ENCODE data around the gene ZBTB39.
"Not testable (repeated sequence)": the region's sequence is repeated elsewhere in the genome, so short reads cannot be mapped to it uniquely, and the experiment has no call there.

ZBTB39 gene

DNA sequence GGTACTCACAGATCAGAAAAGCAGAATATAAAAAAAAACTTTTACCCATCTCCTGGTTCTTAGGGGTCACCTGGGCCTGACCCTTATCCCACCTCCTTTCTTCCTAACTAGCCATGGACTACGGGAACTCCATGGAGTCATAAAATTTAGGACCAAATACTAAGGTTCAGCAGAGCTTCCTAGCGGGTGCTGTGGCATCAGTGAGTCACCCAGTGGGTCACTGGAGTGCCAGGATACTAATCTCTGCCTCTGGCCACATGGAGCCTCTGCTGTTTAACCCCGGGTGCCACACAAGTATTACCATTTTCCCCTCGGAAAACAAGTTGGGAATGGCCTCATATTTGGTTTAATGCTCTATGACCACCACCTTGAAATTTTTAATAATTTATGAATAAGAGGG, 6.9 kb downstream of the ZBTB39 start:
- DNase-seq = no peak

DNA sequence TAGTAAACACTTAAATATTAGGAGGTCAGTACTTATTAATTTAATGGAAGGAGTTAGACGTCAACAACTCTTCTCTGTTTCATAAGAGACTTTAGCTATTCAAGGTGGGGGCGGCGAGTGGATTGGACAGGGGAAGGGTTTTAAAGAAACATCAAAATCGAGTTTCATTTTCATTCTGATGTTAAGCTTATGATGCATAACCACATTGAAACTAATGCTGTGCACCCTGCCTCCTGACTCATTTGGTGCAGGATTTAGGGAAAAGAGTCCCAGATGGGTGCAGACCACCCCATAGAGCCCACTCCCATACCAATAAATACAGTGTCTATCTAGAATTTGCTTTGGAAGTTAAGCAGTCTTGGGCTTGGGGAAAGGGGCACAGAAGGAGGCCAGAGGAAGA, 7.4 kb downstream of the ZBTB39 start:
- DNase-seq = no peak

DNA sequence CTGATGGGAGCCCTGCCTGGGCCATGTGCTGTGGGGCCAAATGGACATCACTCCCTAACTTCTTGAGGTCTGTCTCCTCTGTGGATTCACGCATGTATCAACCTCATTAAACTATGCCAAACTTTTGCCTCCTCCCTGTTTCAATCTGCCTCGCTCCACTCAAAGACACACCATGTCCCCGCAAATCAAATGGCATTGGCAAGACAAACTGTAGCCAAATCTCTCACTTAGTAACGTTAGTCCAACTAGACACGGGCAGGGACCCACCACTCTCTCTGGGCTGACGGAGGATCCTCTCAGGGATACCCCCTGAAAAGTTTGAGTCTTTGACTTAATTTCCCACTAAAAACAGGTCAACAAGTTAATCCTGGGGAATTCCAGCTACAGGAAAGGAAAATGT, 8.0 kb downstream of the ZBTB39 start:
- DNase-seq = no peak

DNA sequence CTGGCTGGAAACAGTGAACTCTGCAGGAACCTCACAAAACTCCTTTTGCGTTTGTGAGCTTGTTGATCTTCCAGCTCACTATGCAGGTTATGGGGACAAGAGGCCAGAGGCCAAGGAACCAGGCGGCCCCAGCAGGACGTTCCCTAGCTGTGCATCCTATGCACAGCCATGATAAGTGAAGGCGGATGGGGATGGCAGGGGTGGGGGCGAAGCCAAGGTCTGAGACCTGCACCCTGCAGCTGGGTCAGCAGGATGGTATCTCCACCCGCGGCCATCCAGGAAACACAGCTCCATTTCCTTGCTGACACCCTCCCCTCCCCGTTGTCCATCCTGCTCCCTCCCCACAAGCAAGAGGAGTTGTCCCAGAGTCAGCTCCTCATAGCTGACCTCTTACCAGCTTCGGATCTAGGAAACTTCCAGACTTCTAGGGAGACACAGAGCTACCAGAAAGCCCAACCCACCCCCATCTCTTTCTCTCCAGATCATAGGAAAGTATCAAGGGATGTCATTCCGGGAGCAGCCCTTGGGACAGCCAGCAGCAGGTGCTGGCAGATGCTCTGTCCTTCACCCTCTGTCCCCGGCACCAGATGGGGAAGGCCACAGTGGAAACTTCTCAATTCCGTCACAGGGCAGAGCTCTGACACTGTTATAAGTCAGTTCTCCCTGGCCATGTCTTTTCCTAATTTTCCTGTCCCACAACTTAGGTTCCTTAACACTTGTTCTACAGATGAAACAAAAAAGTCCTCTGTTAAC, 9.4 kb downstream of the ZBTB39 start:
- DNase-seq = no peak

DNA sequence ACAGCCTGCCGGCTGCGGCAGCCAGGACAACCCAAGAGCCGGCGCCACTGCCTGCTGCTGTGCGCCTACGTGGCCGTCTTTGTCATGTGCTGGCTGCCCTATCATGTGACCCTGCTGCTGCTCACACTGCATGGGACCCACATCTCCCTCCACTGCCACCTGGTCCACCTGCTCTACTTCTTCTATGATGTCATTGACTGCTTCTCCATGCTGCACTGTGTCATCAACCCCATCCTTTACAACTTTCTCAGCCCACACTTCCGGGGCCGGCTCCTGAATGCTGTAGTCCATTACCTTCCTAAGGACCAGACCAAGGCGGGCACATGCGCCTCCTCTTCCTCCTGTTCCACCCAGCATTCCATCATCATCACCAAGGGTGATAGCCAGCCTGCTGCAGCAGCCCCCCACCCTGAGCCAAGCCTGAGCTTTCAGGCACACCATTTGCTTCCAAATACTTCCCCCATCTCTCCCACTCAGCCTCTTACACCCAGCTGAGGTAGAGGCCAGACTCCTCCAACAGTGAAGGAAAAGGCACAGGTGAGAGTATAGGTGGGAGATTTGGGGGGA, 10.3 kb downstream of the ZBTB39 start:
- DNase-seq = no peak

DNA sequence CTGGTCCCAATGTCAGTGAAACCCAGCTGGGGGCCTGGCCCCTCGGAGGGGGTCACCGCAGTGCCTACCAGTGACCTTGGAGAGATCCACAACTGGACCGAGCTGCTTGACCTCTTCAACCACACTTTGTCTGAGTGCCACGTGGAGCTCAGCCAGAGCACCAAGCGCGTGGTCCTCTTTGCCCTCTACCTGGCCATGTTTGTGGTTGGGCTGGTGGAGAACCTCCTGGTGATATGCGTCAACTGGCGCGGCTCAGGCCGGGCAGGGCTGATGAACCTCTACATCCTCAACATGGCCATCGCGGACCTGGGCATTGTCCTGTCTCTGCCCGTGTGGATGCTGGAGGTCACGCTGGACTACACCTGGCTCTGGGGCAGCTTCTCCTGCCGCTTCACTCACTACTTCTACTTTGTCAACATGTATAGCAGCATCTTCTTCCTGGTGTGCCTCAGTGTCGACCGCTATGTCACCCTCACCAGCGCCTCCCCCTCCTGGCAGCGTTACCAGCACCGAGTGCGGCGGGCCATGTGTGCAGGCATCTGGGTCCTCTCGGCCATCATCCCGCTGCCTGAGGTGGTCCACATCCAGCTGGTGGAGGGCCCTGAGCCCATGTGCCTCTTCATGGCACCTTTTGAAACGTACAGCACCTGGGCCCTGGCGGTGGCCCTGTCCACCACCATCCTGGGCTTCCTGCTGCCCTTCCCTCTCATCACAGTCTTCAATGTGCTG, 11.0 kb downstream of the ZBTB39 start:
- DNase-seq = no peak

DNA sequence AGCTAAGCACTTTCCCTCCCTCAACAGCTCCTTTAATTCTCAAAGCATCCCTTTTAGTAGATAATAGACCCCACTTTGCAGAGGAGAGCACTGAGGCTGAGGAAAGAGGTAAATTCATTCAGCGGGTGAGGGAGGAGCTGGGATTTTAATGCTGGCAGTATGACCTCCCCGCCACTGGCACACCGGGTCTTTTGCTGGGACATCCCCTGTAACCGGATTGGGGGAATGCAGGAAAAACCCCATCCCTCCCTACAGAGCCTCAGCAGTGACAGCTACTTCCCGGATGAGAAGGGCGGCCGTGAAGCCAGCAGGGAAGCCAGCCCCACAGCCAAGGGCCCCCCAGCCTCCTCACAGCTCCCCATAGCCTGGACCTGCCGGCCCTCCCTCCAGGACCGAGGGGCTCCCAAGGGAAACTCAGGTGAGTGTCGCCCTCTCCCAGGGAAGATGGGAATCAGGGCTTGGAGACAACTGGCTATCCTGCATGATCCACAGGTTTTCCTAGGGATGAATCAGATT, 12.1 kb downstream of the ZBTB39 start:
- DNase-seq = no peak

DNA sequence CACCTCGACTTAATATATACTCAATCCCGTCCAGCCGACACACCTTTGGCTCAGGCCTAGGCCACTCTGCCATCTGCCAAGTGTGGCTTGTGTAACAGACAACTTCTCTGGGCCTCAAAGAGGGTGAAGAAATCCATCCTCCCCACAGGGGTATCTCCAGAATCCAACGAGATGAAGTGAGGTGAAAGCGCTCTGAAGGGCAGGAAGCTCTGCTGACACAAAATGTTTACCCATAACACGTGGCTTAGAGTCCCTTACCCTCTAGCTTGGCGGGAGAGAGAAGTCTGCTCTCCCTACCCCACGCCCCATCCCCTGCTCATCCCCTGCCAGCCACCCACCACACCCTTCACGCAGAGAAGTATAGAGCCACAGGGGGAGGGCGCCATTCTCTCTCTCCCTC, 13.0 kb downstream of the ZBTB39 start:
- no peak for DNase-seq

DNA sequence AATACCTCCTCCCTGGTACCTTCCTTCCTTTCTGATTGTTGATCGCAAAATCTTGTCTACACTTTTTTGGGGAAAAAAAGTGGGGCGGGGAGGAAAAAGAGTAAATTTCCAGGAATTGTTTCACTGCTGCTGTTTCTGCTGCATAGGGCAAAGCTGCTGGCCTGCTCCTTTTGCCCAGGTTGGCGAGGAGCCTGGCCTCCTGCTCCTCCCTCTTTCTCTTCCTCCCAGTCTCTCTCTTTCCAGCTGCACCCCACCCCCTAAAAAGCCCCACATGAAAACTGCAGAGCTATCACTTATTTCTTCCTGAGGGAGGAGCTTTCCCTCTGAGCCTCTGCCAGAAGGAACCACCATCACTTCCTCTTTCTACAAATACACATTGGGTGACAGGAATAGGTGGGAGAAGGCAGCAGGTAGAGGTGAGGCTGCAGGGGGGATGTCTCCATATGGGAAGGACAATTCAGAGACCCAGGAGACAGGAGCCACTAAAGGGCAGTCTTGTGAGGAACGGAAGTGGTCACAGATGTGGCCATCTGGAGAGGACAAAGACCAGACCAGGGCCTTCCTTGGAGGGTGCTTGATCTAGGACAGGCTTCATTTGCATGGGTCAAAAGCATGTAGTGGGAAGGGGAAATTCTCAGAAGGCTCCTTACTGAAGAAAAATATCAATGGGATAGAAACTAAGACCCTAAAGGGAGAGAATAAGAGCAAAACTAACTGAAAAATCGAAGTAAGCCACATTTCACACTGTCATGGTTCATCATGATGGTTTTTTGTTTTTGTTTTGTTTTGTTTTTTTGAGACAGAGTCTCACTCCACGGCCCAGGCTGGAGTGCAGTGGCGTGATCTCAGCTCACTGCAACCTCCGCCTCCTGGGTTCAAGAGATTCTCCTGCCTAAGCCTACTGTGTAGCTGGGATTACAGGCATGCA, 14.8 kb downstream of the ZBTB39 start:
- no peak for DNase-seq

DNA sequence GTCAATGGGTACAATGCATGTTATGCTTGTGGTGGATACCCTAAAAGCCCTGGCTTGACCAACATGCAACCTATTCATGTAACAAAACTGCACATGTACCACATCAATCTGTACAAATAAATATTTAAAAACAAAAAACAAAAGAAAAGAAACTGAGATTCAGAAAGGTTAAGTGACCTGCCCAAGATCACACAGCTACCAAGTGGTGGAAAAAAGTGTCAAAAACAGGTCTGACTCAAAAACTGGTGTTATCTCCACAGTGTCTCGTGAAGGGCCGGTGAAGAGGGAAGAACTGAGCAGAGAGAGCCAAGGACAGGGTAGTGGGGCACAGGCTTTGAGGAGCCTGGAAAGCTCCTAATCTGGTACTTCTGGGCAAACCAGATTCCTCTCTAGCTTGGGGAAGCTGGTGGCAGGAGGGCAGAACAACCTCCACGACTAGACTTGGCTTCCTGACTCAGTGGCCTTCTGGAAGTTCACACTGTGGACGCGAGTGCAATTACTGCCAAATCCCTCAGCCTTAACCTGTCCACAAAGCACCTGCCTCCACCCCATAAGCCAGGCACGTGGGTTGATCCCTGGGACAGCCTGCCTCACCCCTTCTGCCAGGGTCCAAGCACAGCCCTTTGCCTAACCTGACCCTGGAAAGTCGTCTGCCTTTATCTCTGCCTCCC, 15.6 kb downstream of the ZBTB39 start:
- DNase-seq = no peak

DNA sequence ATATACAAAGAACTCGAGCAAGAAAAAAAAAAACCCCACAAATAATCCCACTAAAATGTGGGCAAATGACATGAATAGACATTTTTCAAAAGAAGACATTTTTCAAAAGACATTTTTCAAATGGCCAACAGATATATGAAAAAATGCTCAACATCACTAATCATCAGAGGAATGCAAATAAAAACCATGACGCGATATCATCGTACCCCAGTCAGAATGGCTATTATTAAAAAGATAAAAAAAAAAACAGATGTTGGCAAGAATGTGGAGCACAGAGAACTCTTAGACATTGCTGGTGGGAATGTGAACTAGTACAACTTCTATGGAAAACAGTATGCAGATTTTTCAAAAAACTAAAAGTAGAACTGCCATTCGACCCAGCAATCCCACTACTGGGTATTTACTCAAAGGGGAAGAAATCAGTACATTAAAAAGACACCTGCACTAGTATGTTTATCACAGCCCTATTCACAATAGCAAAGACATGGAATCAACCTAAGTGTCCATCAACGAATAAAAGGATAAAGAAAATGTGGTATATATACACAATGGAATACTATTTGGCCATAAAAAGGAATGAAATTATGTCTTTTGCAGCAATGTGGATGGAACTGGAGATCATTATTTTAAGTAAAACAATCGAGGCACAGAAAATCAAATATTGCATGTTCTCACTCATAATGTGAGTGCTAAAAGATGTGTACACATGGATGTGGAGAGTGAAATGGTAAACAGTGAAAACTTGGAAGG, 16.3 kb downstream of the ZBTB39 start:
- DNase-seq = no peak

DNA sequence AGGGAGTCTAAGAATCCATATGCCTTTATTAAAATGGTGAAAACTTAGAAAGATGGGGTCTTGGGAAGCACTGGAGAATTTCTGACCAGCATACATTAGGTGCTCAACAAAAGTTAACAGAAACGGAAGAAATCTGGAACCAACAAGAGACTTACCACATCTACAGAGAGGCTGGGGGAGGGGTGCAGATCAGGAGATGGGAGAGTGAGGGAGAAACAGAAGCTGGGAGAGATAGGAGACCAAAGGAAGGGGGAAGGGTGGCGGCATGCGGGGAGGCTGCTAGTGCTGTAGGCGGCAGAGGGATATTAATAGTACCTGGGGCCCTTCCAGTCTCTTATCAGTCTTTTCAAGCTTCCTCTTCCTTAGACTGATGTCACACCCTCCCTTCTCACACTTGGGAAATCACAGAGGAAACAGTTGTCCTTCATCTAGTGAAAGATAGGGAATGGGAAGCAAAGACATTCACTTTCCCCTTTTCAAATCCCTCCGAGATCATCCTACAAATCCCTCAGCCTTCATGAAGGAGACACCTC, 18.1 kb downstream of the ZBTB39 start:
- DNase-seq = no peak

DNA sequence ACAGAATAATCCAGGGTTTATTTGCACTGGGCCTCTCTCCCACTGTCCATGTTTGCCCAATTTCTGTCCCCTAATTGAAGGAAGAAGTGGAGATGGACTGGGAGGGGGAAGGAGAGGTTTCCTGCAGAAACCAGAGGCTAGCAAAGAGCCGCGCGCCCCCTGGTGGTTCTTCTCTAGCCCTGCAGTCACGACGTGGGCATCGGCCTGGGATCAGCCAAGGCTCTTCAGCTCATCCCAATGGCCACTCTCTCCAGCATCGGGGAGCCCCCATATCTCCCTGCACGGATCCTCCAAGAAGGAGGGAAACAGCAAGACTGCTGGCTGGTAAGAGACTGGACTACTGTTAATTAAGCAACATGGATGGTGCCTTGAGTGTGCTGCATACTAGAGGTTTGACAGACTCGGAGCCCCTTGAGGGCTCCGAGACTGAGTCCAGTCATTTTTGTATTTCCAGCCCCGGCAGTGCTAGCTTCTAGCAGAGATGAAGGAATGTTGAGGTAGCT, 18.7 kb downstream of the ZBTB39 start:
- DNase-seq = peak; percentile 70 to 74

DNA sequence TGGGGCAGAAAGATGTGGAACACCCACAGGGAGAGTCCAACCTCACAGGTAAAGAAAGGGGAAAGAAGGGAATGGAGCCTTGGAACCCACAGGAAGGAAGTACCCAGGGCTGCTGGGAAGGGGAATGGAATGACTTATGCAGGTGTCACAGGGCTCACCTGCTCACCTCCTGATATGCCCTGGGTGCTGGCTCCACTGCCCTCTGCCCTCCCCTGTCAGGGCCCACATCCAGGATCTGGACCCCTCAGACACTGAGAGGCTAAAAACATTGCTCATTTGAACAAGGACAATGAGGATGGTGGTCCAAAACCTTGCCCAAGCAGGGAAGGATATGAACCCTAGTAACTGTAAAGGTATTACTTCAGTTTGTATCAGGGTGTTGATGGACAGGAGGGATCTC, 19.3 kb downstream of the ZBTB39 start:
- no peak for DNase-seq

DNA sequence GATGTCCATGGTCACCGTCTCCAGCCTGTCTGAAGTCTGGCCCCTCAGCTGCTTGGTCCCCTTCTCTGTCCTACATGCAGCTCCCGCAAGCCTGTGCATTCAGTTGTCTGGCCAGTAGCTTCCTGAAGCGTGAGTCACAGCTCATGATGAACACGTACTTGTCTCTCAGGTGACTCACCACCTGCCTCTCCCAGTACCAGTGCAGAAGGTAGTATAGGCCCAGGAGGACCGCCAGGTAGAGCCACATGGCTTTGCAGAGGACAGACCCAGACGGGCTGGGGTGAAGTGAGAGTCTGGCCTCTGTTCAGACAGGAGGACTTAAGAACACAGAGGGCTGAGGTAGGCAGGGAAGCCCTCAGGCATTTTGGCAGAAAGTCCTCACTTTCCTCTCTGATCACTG, 20.6 kb downstream of the ZBTB39 start:
- not testable (repeated sequence) for DNase-seq

DNA sequence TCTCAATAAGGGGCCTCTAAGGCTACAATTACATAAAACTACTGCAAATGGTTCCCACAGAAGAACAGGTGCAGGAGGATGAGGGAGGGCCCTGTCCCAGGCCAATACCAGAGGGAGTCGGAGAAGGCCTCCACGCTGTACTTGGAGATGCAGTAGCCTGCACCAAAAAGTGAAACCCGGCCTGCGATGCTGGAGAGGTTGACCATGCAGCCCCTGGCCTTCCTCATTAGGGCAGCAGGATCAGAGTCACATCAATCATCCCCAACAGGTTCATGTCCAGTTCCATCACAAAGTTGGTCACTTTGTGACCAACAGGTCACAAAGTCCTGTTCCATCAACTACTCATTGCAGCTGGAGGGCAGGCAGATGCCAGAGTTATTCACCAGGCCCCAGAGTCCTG, 23.0 kb downstream of the ZBTB39 start:
- no peak for DNase-seq

DNA sequence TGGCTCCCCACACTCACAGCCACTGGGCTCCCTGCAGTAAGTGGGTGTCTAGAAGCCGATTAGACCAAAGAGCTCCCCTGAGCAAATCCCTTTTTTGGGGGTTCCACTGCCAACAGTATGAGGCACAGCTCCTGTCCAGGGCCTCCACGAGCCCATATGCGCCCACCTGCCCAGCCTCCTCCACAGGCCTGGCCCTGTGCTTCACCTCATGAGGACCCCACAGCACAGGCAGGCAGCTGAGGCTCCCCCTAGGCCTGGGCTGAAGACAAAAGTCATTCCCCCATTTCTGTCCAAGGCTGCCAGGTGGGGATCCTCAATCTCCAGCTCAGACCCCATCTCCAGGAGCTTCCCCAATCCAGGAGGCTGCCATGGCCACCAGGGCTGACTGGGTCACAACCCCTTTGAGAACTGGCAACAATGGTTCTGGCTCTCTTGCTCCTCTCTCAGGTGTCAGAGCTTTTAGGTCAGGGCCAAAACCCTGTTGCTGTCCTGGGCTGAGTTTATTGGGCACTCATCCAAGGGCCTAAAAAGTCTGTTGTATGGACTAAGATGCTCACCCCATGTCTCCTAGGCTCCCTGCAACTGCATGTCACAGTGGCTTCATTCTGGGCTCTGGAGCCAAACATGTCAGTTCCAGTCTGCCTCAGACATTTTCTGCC, 23.6 kb downstream of the ZBTB39 start:
- DNase-seq = not testable (repeated sequence)

DNA sequence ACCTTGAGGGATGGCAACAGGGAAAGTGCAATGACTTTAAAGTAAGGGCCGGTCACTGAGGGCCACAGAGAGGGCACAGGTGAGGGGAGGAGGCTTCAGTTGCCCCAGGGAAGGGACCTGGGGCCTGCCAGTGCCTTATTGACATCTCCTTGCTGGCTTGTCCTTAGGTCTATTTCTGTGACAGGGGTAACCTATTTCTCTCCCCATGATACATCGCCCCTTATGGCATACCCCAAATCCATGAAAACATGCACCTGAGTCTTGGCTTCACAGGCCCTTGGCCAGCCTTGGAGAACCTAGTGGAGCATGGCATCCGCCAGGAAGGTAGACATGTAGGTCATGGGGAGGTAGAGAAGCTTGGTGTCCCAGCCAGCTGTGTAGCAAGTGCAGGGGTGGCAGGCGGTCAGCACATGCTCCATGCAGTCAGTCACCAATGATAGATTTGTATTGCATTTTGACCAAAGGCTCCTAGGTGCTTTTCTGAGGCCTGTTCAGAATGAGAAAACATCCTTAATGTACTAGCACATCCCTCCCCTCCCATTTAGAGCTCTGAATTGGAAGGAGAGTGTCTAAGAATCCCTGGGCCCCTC, 25.3 kb downstream of the ZBTB39 start:
- no peak for DNase-seq

DNA sequence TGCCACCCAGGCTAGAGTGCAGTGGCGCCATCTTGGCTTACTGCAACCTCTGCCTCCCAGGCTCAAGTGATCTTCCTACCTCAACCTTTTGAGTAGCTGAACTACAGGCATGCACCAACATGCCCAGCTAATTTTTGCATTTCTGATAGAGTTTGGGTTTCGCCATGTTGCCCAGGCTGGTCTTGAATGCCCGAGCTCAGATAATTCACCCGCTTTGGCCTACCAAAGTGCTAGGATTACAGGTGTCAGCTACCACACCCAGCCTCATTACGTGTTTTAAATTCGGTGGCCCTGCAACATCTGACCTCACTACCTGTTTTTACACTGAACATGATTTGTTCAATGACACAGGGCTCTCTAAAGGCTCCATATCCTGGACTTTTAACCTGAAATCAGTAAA, 26.1 kb downstream of the ZBTB39 start:
- DNase-seq = no peak

DNA sequence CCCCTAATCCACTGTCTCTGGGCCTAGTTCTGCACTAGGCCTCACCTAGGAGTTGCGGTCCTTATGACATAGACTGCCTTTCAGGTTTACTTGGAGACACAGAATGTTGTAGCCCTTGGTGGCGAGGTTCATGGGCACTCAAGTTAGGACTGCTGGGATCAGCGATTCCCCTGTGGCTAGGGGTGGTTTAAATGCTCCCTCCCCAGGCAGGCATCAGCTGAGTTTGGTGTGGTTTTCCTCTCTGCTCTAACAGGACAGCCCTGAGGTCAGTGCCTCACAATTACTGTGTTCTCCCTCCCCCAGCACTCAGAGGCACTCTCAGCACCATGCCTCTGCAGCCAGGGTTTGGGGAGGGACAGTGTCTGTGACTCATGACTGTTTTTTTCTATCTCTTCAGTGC, 26.7 kb downstream of the ZBTB39 start:
- DNase-seq = no peak
